BLaER1 treated with 17β-estradiol and CSF1 and Interleukin-3, amounts not matched to agents 10 nM and 100 nM (cell line): Measurements from ENCODE around the gene PLXNB1.
A peak's percentile ranks its signal among the peaks of the same experiment; 100 is the strongest.

Experiments
- H3K27ac ChIP-seq, 11 experiments: shearing (Covaris generic); formaldehyde crosslinking; 2 replicates each; pipeline ENCODE4 v1.8.1; 2022
- H3K27me3 ChIP-seq, 11 experiments: shearing (Covaris generic); formaldehyde crosslinking; 2 replicates each; pipeline ENCODE4 v1.8.1; 2022
- H3K36me3 ChIP-seq, 11 experiments: shearing (Covaris generic); formaldehyde crosslinking; 2 replicates each; pipeline ENCODE4 v1.8.1; 2022
- H3K4me1 ChIP-seq, 10 experiments: shearing (Covaris generic); formaldehyde crosslinking; 2 replicates each; pipeline ENCODE4 v1.8.1; 2022
- H3K4me2 ChIP-seq, 11 experiments: shearing (Covaris generic); formaldehyde crosslinking; 2 replicates each; pipeline ENCODE4 v1.8.1; 2022
- H3K4me3 ChIP-seq, 10 experiments: shearing (Covaris generic); formaldehyde crosslinking; 2 replicates each; pipeline ENCODE4 v1.8.1; 2022
- H3K9ac ChIP-seq, 11 experiments: shearing (Covaris generic); formaldehyde crosslinking; 2 replicates each; pipeline ENCODE4 v1.8.1; 2022
- H3K9me3 ChIP-seq, 11 experiments: shearing (Covaris generic); formaldehyde crosslinking; replicated peaks in 1 of 11; 2 replicates each; pipeline ENCODE4 v1.8.1; 2022
- H4K20me1 ChIP-seq, 11 experiments: shearing (Covaris generic); formaldehyde crosslinking; 2 replicates each; pipeline ENCODE4 v1.8.1; 2022
- Cebpa-rat ChIP-seq, 11 experiments: shearing (Covaris generic); IDR thresholded peaks; 2 replicates each; pipeline ENCODE4 v1.8.1; 2022

PLXNB1 gene

GRCh38 chr3:48422272-48422671 lies 7.6 kb downstream of the PLXNB1 start:
- H3K9me3 ChIP-seq: no peaks in the 10 kb centered on the region
- peak overlapping the region in 5 of 11 experiments; percentile 10 to 47 (median 22); a peak in 7 of 22 replicates for H3K27ac ChIP-seq
- peak overlapping the region in 10 of 11 experiments; percentile 50 to 100 (median 92); a peak in 19 of 22 replicates for H3K4me2 ChIP-seq
- H3K9ac ChIP-seq: peak overlapping the region in 7 of 11 experiments; percentile 12 to 56 (median 38); a peak in 9 of 22 replicates
- peaks cover 0 to 99% (median 88%) of the 10 kb centered on the region in 11 experiments; a peak in 18 of 22 replicates for H4K20me1 ChIP-seq
- no peaks in the 10 kb centered on the region for H3K27me3 ChIP-seq
- peaks cover 41 to 60% (median 54%) of the 10 kb centered on the region in 10 experiments for H3K4me1 ChIP-seq
- H3K36me3 ChIP-seq: peaks cover 20 to 80% (median 65%) of the 10 kb centered on the region in 11 experiments
- no peak overlapping the region for H3K4me3 ChIP-seq
- TF ChIP-seq Cebpa-rat (IDR thresholded peaks at IDR 0.05): no peak

GRCh38 chr3:48420561-48420960 lies 9.3 kb downstream of the PLXNB1 start:
- Histone ChIP-seq H4K20me1 (peaks cover 0 to 96% (median 78%) of the 10 kb centered on the region in 11 experiments; a peak in 18 of 22 replicates), H3K36me3 (peaks cover 32 to 97% (median 82%) of the 10 kb centered on the region in 11 experiments), H3K9me3 (no peaks in the 10 kb centered on the region), H3K9ac (peak overlapping the region in 4 of 11 experiments; percentile 18 to 36 (median 28); a peak in 2 of 22 replicates), H3K27ac (no peak overlapping the region), H3K27me3 (no peaks in the 10 kb centered on the region), H3K4me3 (no peak overlapping the region), H3K4me1 (peaks cover 24 to 43% (median 37%) of the 10 kb centered on the region in 10 experiments), H3K4me2 (no peak overlapping the region)
- no peak for TF ChIP-seq Cebpa-rat (IDR thresholded peaks at IDR 0.05)

GRCh38 chr3:48419597-48419996 lies 10.3 kb downstream of the PLXNB1 start:
- Histone ChIP-seq H3K4me2 (no peak overlapping the region), H3K4me1 (peaks cover 17 to 33% (median 28%) of the 10 kb centered on the region in 10 experiments), H3K36me3 (peaks cover 42 to 99% (median 89%) of the 10 kb centered on the region in 11 experiments), H4K20me1 (peaks cover 0 to 89% (median 68%) of the 10 kb centered on the region in 11 experiments; a peak in 18 of 22 replicates), H3K27me3 (no peaks in the 10 kb centered on the region), H3K9ac (peak overlapping the region in 2 of 11 experiments; percentile 7 to 9; a peak in 2 of 22 replicates), H3K27ac (no peak overlapping the region), H3K4me3 (no peak overlapping the region), H3K9me3 (no peaks in the 10 kb centered on the region)
- no peak for TF ChIP-seq Cebpa-rat (IDR thresholded peaks at IDR 0.05)

GRCh38 chr3:48419149-48419548 lies 10.7 kb downstream of the PLXNB1 start:
- no peak for TF ChIP-seq Cebpa-rat (IDR thresholded peaks at IDR 0.05)
- Histone ChIP-seq H3K9me3 (no peaks in the 10 kb centered on the region), H4K20me1 (peaks cover 0 to 89% (median 63%) of the 10 kb centered on the region in 11 experiments; a peak in 18 of 22 replicates), H3K9ac (peak overlapping the region in 2 of 11 experiments; percentile 7 to 9; a peak in 3 of 22 replicates), H3K36me3 (peaks cover 46 to 99% (median 89%) of the 10 kb centered on the region in 11 experiments), H3K27ac (no peak overlapping the region), H3K4me1 (peaks cover 17 to 28% (median 23%) of the 10 kb centered on the region in 10 experiments), H3K27me3 (no peaks in the 10 kb centered on the region), H3K4me3 (no peak overlapping the region), H3K4me2 (no peak overlapping the region)

GRCh38 chr3:48418651-48419050 lies 11.2 kb downstream of the PLXNB1 start:
- peaks cover 50 to 99% (median 89%) of the 10 kb centered on the region in 11 experiments for H3K36me3 ChIP-seq
- no peak overlapping the region for H3K27ac ChIP-seq
- H3K9me3 ChIP-seq: no peaks in the 10 kb centered on the region
- peak overlapping the region in 1 of 11 experiments; percentile 7; a peak in 2 of 22 replicates for H3K9ac ChIP-seq
- peaks cover 14 to 23% (median 18%) of the 10 kb centered on the region in 10 experiments for H3K4me1 ChIP-seq
- H4K20me1 ChIP-seq: peaks cover 0 to 87% (median 58%) of the 10 kb centered on the region in 11 experiments; a peak in 18 of 22 replicates
- no peak for TF ChIP-seq Cebpa-rat (IDR thresholded peaks at IDR 0.05)
- no peak overlapping the region for H3K4me2 ChIP-seq
- H3K27me3 ChIP-seq: no peaks in the 10 kb centered on the region
- no peak overlapping the region for H3K4me3 ChIP-seq

GRCh38 chr3:48418140-48418539 lies 11.7 kb downstream of the PLXNB1 start:
- Histone ChIP-seq H3K27ac (no peak overlapping the region), H3K4me1 (peaks cover 8 to 18% (median 13%) of the 10 kb centered on the region in 10 experiments), H3K4me2 (no peak overlapping the region), H3K27me3 (no peaks in the 10 kb centered on the region), H3K9ac (no peak overlapping the region), H3K9me3 (no peaks in the 10 kb centered on the region), H3K36me3 (peaks cover 55 to 99% (median 94%) of the 10 kb centered on the region in 11 experiments), H3K4me3 (no peak overlapping the region), H4K20me1 (peaks cover 0 to 87% (median 53%) of the 10 kb centered on the region in 11 experiments; a peak in 18 of 22 replicates)
- TF ChIP-seq Cebpa-rat (IDR thresholded peaks at IDR 0.05): no peak

GRCh38 chr3:48417529-48418108 lies 12.3 kb downstream of the PLXNB1 start:
- Histone ChIP-seq H3K9me3 (no peaks in the 10 kb centered on the region), H3K4me2 (no peak overlapping the region), H4K20me1 (peaks cover 0 to 87% (median 48%) of the 10 kb centered on the region in 11 experiments; a peak in 18 of 22 replicates), H3K4me1 (peaks cover 3 to 13% (median 8%) of the 10 kb centered on the region in 10 experiments), H3K27me3 (no peaks in the 10 kb centered on the region), H3K4me3 (no peak overlapping the region), H3K9ac (no peak overlapping the region; a peak in 1 of 22 replicates), H3K36me3 (peaks cover 61 to 100% (median 95%) of the 10 kb centered on the region in 11 experiments), H3K27ac (no peak overlapping the region)
- no peak for TF ChIP-seq Cebpa-rat (IDR thresholded peaks at IDR 0.05)

GRCh38 chr3:48416546-48416945 lies 13.3 kb downstream of the PLXNB1 start:
- H4K20me1 ChIP-seq: peaks cover 0 to 84% (median 37%) of the 10 kb centered on the region in 11 experiments; a peak in 18 of 22 replicates
- H3K4me2 ChIP-seq: no peak overlapping the region
- peaks cover 71 to 100% (median 98%) of the 10 kb centered on the region in 11 experiments for H3K36me3 ChIP-seq
- no peak overlapping the region for H3K27ac ChIP-seq
- no peaks in the 10 kb centered on the region for H3K9me3 ChIP-seq
- no peaks in the 10 kb centered on the region for H3K27me3 ChIP-seq
- no peak overlapping the region for H3K9ac ChIP-seq
- peaks cover 0 to 5% (median 0%) of the 10 kb centered on the region in 10 experiments; a peak in 2 of 20 replicates for H3K4me1 ChIP-seq
- H3K4me3 ChIP-seq: no peak overlapping the region
- no peak for TF ChIP-seq Cebpa-rat (IDR thresholded peaks at IDR 0.05)

GRCh38 chr3:48416091-48416505 lies 13.8 kb downstream of the PLXNB1 start:
- H3K9ac ChIP-seq: no peak overlapping the region
- TF ChIP-seq Cebpa-rat (IDR thresholded peaks at IDR 0.05): no peak
- no peaks in the 10 kb centered on the region for H3K9me3 ChIP-seq
- H3K27me3 ChIP-seq: no peaks in the 10 kb centered on the region
- H3K36me3 ChIP-seq: peaks cover 75 to 100% (median 98%) of the 10 kb centered on the region in 11 experiments
- no peak overlapping the region for H3K27ac ChIP-seq
- H4K20me1 ChIP-seq: peaks cover 0 to 84% (median 33%) of the 10 kb centered on the region in 11 experiments; a peak in 18 of 22 replicates
- peaks cover 0 to 5% (median 0%) of the 10 kb centered on the region in 10 experiments; a peak in 1 of 20 replicates for H3K4me1 ChIP-seq
- no peak overlapping the region for H3K4me3 ChIP-seq
- H3K4me2 ChIP-seq: no peak overlapping the region
